Loucy (cell line): ENCODE results near the gene CA5A.

ENCODE experiments used
- CTCF ChIP-seq: fragments of 200-600 bp; sonication (generic); conservative IDR thresholded peaks from 2 replicates; pipeline ENCODE4 v1.5.1; 2014; ENCODE audit warnings: mild to moderate bottlenecking, antibody characterized with exemption, low read length
- EZH2phosphoT487 ChIP-seq: fragments of 200-600 bp; IDR thresholded peaks from 2 replicates; pipeline ENCODE4 v1.6.1; 2018; ENCODE audit warnings: antibody characterized with exemption, mild to moderate bottlenecking, moderate library complexity, borderline replicate concordance

GRCh38 chr16:87949071-87949744 lies 12.9 kb upstream of the CA5A start:
- TF ChIP-seq CTCF (no peak), EZH2phosphoT487 (no peak)
